Activated CD8-positive, alpha-beta memory T cell treated with anti-CD3 and anti-CD28 coated beads for 1 hour (primary cell): Measurements from ENCODE around the gene USP5.

Source experiments
- DNase-seq, 2 donors: peaks; one replicate each; pipeline ENCODE4 v3.0.0-alpha.2; 2020; ENCODE audit warnings: low read depth in 1 of 2; ENCODE audit errors: extremely low read depth in 1 of 2

USP5 gene

GRCh38 chr12:6826125-6826733, 25.7 kb upstream of the USP5 start:
- no peak for DNase-seq

DNA sequence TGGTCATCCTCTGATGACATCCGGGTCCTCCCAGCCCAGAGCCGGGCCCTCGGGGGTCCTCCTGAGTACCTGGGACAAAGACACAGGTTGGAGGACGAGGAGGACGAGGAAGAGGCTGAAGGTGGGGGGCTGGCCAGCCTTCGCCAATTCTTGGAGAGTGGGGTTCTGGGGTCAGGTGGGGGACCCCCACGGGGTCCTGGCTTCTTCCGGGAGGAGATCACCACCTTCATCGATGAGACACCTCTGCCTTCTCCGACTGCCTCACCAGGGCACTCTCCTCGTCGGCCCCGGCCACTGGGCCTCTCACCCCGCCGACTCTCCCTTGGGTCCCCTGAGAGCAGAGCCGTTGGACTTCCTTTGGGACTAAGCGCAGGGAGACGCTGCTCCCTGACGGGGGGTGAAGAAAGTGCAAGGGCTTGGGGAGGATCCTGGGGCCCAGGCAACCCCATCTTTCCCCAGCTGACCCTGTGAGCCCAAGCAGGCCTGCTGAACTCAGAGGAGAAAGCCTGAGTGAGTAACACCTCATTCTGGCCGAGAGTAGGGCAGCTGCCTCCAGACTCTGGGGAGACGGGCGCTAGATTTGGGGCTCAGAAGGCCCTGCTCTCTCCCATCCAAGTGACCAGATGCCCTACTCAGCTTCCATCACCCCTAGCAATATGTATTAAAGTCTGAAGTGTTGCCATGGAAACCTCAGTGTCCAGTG, 25.1 kb upstream of the USP5 start:
- DNase-seq: no peak

- no peak for DNase-seq
These were observed 24.5 kb upstream of the USP5 start for GRCh38 chr12:6827437-6827911.

- DNase-seq: no peak
These were observed 23.8 kb upstream of the USP5 start, which contains the start of gene P3H3 for GRCh38 chr12:6827982-6828780. P3H3 (plus strand) TSS chr12:6828407; CDS start chr12:6828441, 34 bp downstream.

- DNase-seq: no peak
These were observed 23.0 kb upstream of the USP5 start for GRCh38 chr12:6828781-6829535.

- DNase-seq: no peak
These were observed 22.3 kb upstream of the USP5 start for GRCh38 chr12:6829536-6830220.

GRCh38 chr12:6830286-6830890, 21.6 kb upstream of the USP5 start:
- DNase-seq: no peak

DNA sequence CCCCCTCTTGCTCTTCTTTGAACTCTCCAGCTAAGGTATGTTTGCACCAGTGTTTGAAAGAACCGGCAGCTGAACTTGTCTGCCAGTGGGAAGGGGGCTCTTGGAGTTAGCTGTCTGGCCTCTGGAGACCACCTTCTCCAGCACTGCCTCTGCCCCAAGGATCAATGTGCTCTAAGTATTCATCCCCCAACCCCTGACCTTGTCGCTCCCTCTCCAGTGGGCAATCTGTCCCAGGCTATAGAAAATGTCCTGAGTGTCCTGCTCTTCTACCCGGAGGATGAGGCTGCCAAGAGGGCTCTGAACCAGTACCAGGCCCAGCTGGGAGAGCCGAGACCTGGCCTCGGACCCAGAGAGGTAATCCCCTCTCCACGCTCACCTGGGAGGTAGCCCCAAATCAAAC, 21.0 kb upstream of the USP5 start:
- no peak for DNase-seq

DNA sequence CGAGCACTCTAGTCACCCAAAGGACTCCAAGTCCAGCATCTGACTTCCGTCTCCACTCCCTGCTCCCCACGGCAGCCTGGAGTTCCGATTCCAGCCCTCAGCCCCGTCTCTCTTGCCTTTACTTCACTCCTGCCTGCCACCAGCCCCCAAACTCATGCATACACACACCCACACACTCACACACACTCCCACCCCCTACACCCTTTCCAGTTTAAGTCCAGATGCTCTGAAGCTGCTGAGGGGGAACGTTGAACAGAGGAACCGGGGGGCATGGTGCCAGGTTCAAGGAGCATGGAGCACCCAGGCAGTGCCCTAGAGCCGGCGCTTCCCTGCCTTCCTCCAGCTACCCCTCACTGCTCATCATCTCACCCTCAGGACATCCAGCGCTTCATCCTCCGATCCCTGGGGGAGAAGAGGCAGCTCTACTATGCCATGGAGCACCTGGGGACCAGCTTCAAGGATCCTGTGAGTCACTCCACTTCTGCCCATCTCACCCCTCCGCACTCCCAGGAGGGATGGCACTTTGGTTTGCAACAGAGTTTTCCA, 20.4 kb upstream of the USP5 start:
- no peak for DNase-seq

DNA sequence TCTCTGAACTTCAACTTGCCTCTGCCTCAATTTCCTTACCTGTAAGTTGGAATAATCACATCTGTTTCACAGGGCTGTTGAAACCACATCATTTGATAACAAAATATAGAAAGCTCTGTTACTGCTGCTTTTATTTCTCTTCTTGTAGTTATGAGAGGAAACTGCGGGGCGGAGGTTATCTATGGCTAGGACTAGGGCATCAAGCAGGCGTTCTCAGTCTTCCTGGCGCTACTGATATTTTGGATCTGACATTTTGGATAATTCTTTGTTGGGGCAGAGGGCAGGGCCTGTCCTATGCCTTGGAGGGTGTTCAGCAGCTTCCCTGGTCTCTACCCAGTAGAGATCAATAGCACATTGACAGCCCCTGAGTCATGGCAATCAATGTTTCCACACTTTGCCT, 19.8 kb upstream of the USP5 start:
- no peak for DNase-seq

DNA sequence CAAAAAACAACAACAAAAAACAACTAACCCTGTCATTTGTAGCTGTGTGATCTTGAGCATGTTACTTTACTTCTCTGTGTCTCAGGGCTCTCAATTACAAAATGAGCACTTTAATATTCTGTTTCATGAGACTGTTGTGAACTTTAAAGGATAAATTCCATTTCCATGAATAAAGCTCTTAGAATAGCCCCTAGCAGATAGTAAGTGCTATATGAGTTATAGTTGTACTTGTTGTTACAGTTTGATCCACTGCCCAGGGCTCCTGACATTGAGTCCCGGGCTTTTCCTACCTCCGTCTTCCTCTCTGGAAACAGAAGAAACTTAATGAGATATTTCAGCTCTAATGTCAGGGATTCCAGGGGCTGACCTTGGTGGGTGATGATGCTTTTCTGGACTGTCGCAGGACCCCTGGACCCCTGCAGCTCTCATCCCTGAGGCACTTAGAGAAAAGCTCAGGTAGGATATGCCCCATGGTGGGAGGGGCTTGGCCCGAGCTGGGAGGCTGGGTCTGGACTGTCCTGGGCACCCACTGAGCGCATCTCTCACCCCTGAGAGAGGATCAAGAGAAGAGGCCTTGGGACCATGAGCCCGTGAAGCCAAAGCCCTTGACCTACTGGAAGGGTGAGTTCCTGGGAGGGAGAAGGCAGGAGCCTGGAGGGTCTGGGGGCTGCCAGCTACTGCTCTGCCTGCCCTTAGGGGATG, 18.6 kb upstream of the USP5 start:
- DNase-seq: no peak

DNA sequence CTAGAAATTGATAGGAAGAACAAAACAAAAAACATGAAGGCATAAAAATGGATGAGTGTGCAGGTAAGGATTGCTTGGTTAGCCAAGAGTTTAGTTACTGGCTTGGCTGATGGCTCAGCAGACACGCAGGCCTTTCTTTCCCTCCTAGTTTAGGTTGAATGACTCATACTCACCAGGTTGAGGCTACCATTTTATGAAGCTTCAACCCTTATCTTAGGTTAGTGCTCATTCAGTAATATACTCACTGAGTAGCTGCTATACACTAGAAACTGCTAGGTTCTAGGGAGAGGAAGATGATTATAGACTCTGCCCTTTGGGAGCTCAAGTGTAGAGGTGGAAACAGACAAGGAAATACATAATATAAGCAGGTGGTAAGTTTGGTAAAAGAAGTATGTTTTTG, 17.7 kb upstream of the USP5 start:
- no peak for DNase-seq

DNA sequence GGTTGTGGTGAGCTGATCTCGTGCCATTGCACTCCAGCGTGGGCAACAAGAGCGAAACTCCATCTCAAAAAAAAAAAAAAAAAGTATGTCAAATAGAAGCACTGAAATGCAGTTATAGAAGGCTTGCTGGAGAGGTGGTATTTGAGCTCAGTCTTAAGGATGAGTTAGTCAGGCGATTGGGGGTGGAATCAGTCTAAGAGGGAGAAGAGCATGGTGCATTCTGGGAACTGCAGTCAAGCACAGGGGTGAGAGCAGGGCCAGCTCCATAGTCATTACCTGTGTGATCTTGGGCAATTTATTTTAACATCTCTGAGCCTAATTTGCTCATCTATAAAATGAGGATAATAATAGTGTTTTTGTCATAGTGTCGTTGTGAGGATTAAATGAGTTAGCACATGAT, 17.1 kb upstream of the USP5 start:
- DNase-seq: no peak

DNA sequence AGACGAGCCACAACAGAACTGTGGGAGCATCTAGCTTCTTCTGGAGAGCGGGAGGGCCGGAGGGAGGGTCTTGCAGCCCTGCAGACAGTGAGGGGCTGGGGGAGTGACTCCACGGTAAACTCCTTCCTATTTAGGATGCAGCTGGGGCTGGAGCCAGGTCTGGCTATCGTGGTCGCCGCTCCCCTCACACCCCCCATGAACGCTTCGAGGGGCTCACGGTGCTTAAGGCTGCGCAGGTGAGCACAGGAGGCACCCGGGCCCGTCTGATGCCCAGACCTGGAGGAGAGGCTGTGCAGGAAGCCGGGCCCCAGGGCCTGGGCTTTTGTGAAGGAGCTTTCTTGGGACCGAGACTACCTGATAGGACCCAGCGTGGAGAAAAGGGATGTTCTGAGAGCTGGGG, 15.1 kb upstream of the USP5 start:
- no peak for DNase-seq

- no peak for DNase-seq
These were observed 14.4 kb upstream of the USP5 start for GRCh38 chr12:6837370-6838060.

- DNase-seq: no peak
These were observed 13.1 kb upstream of the USP5 start for GRCh38 chr12:6838854-6839253.

- no peak for DNase-seq
These were observed 12.3 kb upstream of the USP5 start for GRCh38 chr12:6839482-6840201.

- no peak for DNase-seq
These were observed 11.6 kb upstream of the USP5 start for GRCh38 chr12:6840330-6840729.
